Stimulated activated CD4-positive, alpha-beta T cell treated with anti-CD3 and anti-CD28 coated beads, Interleukin-12 subunit alpha, Interleukin-12 subunit beta, amount 100 ng/mL, for 48 hours (primary cell): ENCODE data around the gene SMARCC1.

Source experiments
- DNase-seq, 3 donors: peaks; one replicate each; pipeline ENCODE4 v3.0.0-alpha.2; 2020; ENCODE audit warnings: low read depth in 2 of 3, low spot score in 1 of 3

The SMARCC1 gene

GRCh38 chr3:47554335-47554734, 227.4 kb downstream of the SMARCC1 start:
- no peak for DNase-seq

- DNase-seq: no peak
Observed at GRCh38 chr3:47553407-47553806, 228.3 kb downstream of the SMARCC1 start.

- DNase-seq: no peak
Observed at GRCh38 chr3:47542471-47543173, 239.1 kb downstream of the SMARCC1 start.

- DNase-seq: no peak
Observed at GRCh38 chr3:47541583-47542108, 240.0 kb downstream of the SMARCC1 start.

- DNase-seq: no peak
Observed at GRCh38 chr3:47540281-47540680, 241.4 kb downstream of the SMARCC1 start.

- no peak for DNase-seq
Observed at GRCh38 chr3:47536967-47537366, 244.7 kb downstream of the SMARCC1 start.

- no peak for DNase-seq
Observed at GRCh38 chr3:47536221-47536891, 245.3 kb downstream of the SMARCC1 start.
